Astrocyte (in vitro differentiated cells and primary cell): Measurements from ENCODE around the gene ANK3. TPM values are rescaled to one million over a fixed set of nuclear protein-coding genes. Genes with fewer than 3 reads are reported as not detected.

Experiments used
- DNase-seq: peaks from one replicate; pipeline ENCODE4 v3.0.0-alpha.2; 2010; ENCODE audit warnings: low read depth
- FAIRE-seq: peaks from 2 replicates; lab custom pipeline; 2011; peaks lifted over from hg19 to GRCh38; lab: Jason Lieb, UNC
- H2AFZ ChIP-seq: 2 replicates; pipeline ENCODE4 v1.6.0; 2012; ENCODE audit warnings: low read depth, low read length, inconsistent platforms
- H3K27ac ChIP-seq: 2 replicates; pipeline ENCODE4 v1.5.1; 2011; ENCODE audit warnings: low read depth, low read length, inconsistent platforms
- H3K27me3 ChIP-seq: 2 replicates; pipeline ENCODE4 v1.6.0; 2011; ENCODE audit warnings: low read length, inconsistent platforms; ENCODE audit not compliant: insufficient read depth
- H3K36me3 ChIP-seq: 2 replicates; pipeline ENCODE4 v1.5.1; 2011; ENCODE audit warnings: low read length, inconsistent platforms; ENCODE audit not compliant: insufficient read depth
- H3K4me1 ChIP-seq: 2 replicates; pipeline ENCODE4 v1.5.1; 2011; ENCODE audit warnings: low read length, inconsistent platforms; ENCODE audit not compliant: insufficient read depth
- H3K4me2 ChIP-seq: 2 replicates; pipeline ENCODE4 v1.6.0; 2012; ENCODE audit warnings: low read length, inconsistent platforms
- H3K4me3 ChIP-seq: 2 replicates; pipeline ENCODE4 v1.5.1; 2011; ENCODE audit warnings: low read depth, mild to moderate bottlenecking, low read length, inconsistent platforms; ENCODE audit not compliant: insufficient read depth
- H3K79me2 ChIP-seq: 2 replicates; pipeline ENCODE4 v1.6.0; 2012; ENCODE audit warnings: mild to moderate bottlenecking, low read length, inconsistent platforms; ENCODE audit not compliant: insufficient read depth
- H3K9ac ChIP-seq: 2 replicates; pipeline ENCODE4 v1.6.0; 2012; ENCODE audit warnings: mild to moderate bottlenecking, low read length, inconsistent platforms
- H3K9me3 ChIP-seq: 2 replicates; pipeline ENCODE4 v1.5.1; 2012; ENCODE audit warnings: low read depth, mild to moderate bottlenecking, low read length, inconsistent platforms; ENCODE audit not compliant: insufficient read depth
- H4K20me1 ChIP-seq: 2 replicates; pipeline ENCODE4 v1.6.0; 2012; ENCODE audit warnings: low read length, inconsistent platforms; ENCODE audit not compliant: insufficient read depth
- H3K27ac Mint-ChIP-seq: one replicate; pipeline ENCODE4 v1.8.0; 2021; ENCODE audit warnings: mild to moderate bottlenecking, mixed read lengths; ENCODE audit not compliant: unreplicated experiment
- H3K27me3 Mint-ChIP-seq: one replicate; pipeline ENCODE4 v1.8.0; 2021; ENCODE audit warnings: low read depth, mixed read lengths; ENCODE audit not compliant: unreplicated experiment
- H3K36me3 Mint-ChIP-seq: one replicate; pipeline ENCODE4 v1.8.0; 2021; ENCODE audit warnings: low read depth, mixed read lengths; ENCODE audit not compliant: unreplicated experiment
- H3K4me1 Mint-ChIP-seq: one replicate; pipeline ENCODE4 v1.8.0; 2021; ENCODE audit warnings: low read depth, mixed read lengths; ENCODE audit not compliant: unreplicated experiment
- H3K4me3 Mint-ChIP-seq: one replicate; pipeline ENCODE4 v1.8.0; 2021; ENCODE audit warnings: mild to moderate bottlenecking, moderate library complexity, mixed read lengths; ENCODE audit not compliant: unreplicated experiment
- H3K9me3 Mint-ChIP-seq: one replicate; pipeline ENCODE4 v1.8.0; 2021; ENCODE audit warnings: mild to moderate bottlenecking, mixed read lengths; ENCODE audit not compliant: unreplicated experiment
- CTCF ChIP-seq: IDR thresholded peaks from 2 replicates; pipeline ENCODE4 v1.5.1; 2011; ENCODE audit warnings: low read depth, mild to moderate bottlenecking, inconsistent platforms, low read length, moderate library complexity; ENCODE audit not compliant: insufficient read depth
- EZH2 ChIP-seq: IDR thresholded peaks from 2 replicates; pipeline ENCODE4 v1.6.1; 2012; ENCODE audit warnings: mild to moderate bottlenecking, low read length, inconsistent platforms; ENCODE audit not compliant: insufficient read depth
- total RNA-seq: library from RNA; stranded (reverse); gene quantifications from 2 replicates; pipeline ENCODE4 v1.2.1, GENCODE V29; 2021

ANK3 gene
- total RNA-seq, 1 donor from 2014 or later = 21.1 TPM

GRCh38 chr10:60238759-60239100, 150.9 kb downstream of the ANK3 start:
- Histone ChIP-seq H3K9me3 (no peaks in the 10 kb centered on the region), H3K4me3 (no peak overlapping the region), H2AFZ (no peak overlapping the region), H3K4me2 (no peak overlapping the region), H3K27me3 (no peaks in the 10 kb centered on the region), H4K20me1 (no peaks in the 10 kb centered on the region), H3K4me1 (peaks cover 10% of the 10 kb centered on the region), H3K79me2 (no peaks in the 10 kb centered on the region), H3K9ac (no peak overlapping the region), H3K36me3 (no peaks in the 10 kb centered on the region), H3K27ac (no peak overlapping the region)
- FAIRE-seq = no peak
- DNase-seq = no peak
- Mint-ChIP-seq H3K4me1 (peaks cover 4% of the 10 kb centered on the region), H3K27me3 (no peaks in the 10 kb centered on the region), H3K27ac (peak overlapping the region; percentile 23), H3K4me3 (no peak overlapping the region), H3K36me3 (no peaks in the 10 kb centered on the region), H3K9me3 (no peaks in the 10 kb centered on the region)
- TF ChIP-seq EZH2 = no peak
- TF ChIP-seq CTCF = no peak

- Mint-ChIP-seq H3K4me3 (no peak overlapping the region), H3K27ac (peak overlapping the region; percentile 23), H3K4me1 (peaks cover 4% of the 10 kb centered on the region), H3K9me3 (no peaks in the 10 kb centered on the region), H3K36me3 (no peaks in the 10 kb centered on the region), H3K27me3 (no peaks in the 10 kb centered on the region)
- TF ChIP-seq CTCF (no peak), EZH2 (no peak)
- H3K36me3 ChIP-seq = no peaks in the 10 kb centered on the region
- H3K79me2 ChIP-seq = no peaks in the 10 kb centered on the region
- H3K9me3 ChIP-seq = no peaks in the 10 kb centered on the region
- H3K27me3 ChIP-seq = no peaks in the 10 kb centered on the region
- no peak overlapping the region for H2AFZ ChIP-seq
- no peaks in the 10 kb centered on the region for H4K20me1 ChIP-seq
- peak; percentile 52 for DNase-seq
- no peak overlapping the region for H3K4me3 ChIP-seq
- no peak overlapping the region for H3K27ac ChIP-seq
- H3K9ac ChIP-seq = peak overlapping the region; percentile 24
- H3K4me1 ChIP-seq = peaks cover 10% of the 10 kb centered on the region
- no peak for FAIRE-seq
- peak overlapping the region; percentile 67 for H3K4me2 ChIP-seq
Observed at GRCh38 chr10:60237977-60238758, 151.5 kb downstream of the ANK3 start.

GRCh38 chr10:60236869-60237524, 152.7 kb downstream of the ANK3 start:
- H3K27me3 Mint-ChIP-seq = no peaks in the 10 kb centered on the region
- H4K20me1 ChIP-seq = no peaks in the 10 kb centered on the region
- H3K9me3 Mint-ChIP-seq = no peaks in the 10 kb centered on the region
- DNase-seq = peak; percentile 12
- no peak overlapping the region for H3K4me3 Mint-ChIP-seq
- no peak for FAIRE-seq
- TF ChIP-seq EZH2 (no peak), CTCF (no peak)
- no peak overlapping the region for H2AFZ ChIP-seq
- peak overlapping the region; percentile 34 for H3K4me2 ChIP-seq
- H3K27ac Mint-ChIP-seq = no peak overlapping the region
- peaks cover 4% of the 10 kb centered on the region for H3K36me3 Mint-ChIP-seq
- H3K9ac ChIP-seq = no peak overlapping the region
- no peak overlapping the region for H3K4me3 ChIP-seq
- no peaks in the 10 kb centered on the region for H3K27me3 ChIP-seq
- no peak overlapping the region for H3K27ac ChIP-seq
- no peaks in the 10 kb centered on the region for H3K79me2 ChIP-seq
- H3K4me1 Mint-ChIP-seq = peaks cover 4% of the 10 kb centered on the region
- no peaks in the 10 kb centered on the region for H3K36me3 ChIP-seq
- no peaks in the 10 kb centered on the region for H3K9me3 ChIP-seq
- peaks cover 10% of the 10 kb centered on the region for H3K4me1 ChIP-seq
